HepG2 (cell line): ENCODE data around the gene FCRL5. TPM values are rescaled to one million over a fixed set of nuclear protein-coding genes. Genes with fewer than 3 reads are reported as not detected.

Source experiments
- ATAC-seq: fragments of 200-7000 bp; cut with Tn5 transposase; 3 replicates; pipeline ENCODE4 v1.9.1; 2020; ENCODE audit warnings: mild to moderate bottlenecking, moderate library complexity
- BruUV-seq: library from RNA; stranded (reverse); fragments of 400-500 nt; replicated peaks from 2 replicates; lab custom pipeline; 2021; lab: Mats Ljungman, UMichigan
- CTCF ChIA-PET: fragments of 300-600 bp; formaldehyde crosslinking; extraction: SDS; loops from one replicate; lab custom pipeline; 2021; ENCODE audit warnings: low total read pairs, inconsistent platforms, low intra/inter-chr PET ratio; lab: Yijun Ruan, JAX
- POLR2A ChIA-PET: fragments of 350-600 bp; sonication (Branson Sonifier 250); formaldehyde crosslinking; loops from one replicate; lab custom pipeline; 2020; ENCODE audit warnings: antibody characterized with exemption, inconsistent platforms; lab: Yijun Ruan, JAX
- DNase-seq: peaks from one replicate; pipeline ENCODE4 v3.0.0-alpha.2; 2015; ENCODE audit warnings: low spot score
- FAIRE-seq: peaks from 3 replicates; lab custom pipeline; 2011; peaks lifted over from hg19 to GRCh38; lab: Jason Lieb, UNC
- H2AFZ ChIP-seq: one replicate; pipeline ENCODE4 v1.6.1; 2011; ENCODE audit warnings: low read length, inconsistent platforms
- H3K27ac ChIP-seq: fragments of 300-600 bp; 3 replicates; pipeline ENCODE4 v1.8.0; 2011; ENCODE audit warnings: mixed run types, mild to moderate bottlenecking, mixed read lengths, low read length, inconsistent platforms; ENCODE audit not compliant: insufficient read depth; ENCODE audit errors: extremely low read length
- H3K27me3 ChIP-seq, 2 experiments: fragments of 200-600 bp in 1 of 2; 2 replicates in 1 of 2; 3 replicates in 1 of 2; pipeline versions ENCODE4 v1.6.0 to v1.8.0; 2011; ENCODE audit warnings: low read length in 2 of 2, mild to moderate bottlenecking in 2 of 2, moderate library complexity in 2 of 2, inconsistent platforms in 1 of 2; ENCODE audit not compliant: insufficient read depth in 2 of 2, control insufficient read depth in 1 of 2
- H3K36me3 ChIP-seq, 2 experiments: fragments of 200-600 bp in 1 of 2; replicated peaks in 1 of 2; 2 replicates in 1 of 2; 3 replicates in 1 of 2; pipeline versions ENCODE4 v1.5.1 to v1.8.0; 2011; ENCODE audit warnings: low read length in 2 of 2, inconsistent platforms in 1 of 2; ENCODE audit not compliant: insufficient read depth in 2 of 2, control insufficient read depth in 1 of 2
- H3K4me1 ChIP-seq: 2 replicates; pipeline ENCODE4 v1.5.1; 2012; ENCODE audit warnings: low read length, inconsistent platforms; ENCODE audit not compliant: insufficient read depth
- H3K4me2 ChIP-seq: 2 replicates; pipeline ENCODE4 v1.6.0; 2011; ENCODE audit warnings: low read depth, low read length, inconsistent platforms
- H3K4me3 ChIP-seq, 3 experiments: fragments of 200-600 bp in 1 of 3; sonication (generic), shearing (Covaris generic) in 1 of 3; replicated peaks in 1 of 3; 2 replicates each; pipeline ENCODE4 v1.5.1; 2011 to 2016; ENCODE audit warnings: low read length in 3 of 3, inconsistent platforms in 2 of 3, low read depth in 2 of 3, mild to moderate bottlenecking in 2 of 3, control low read depth in 1 of 3, mixed read lengths in 1 of 3; ENCODE audit not compliant: insufficient read depth in 1 of 3
- H3K79me2 ChIP-seq: one replicate; pipeline ENCODE4 v1.6.1; 2011; ENCODE audit warnings: low read length, inconsistent platforms; ENCODE audit not compliant: insufficient read depth
- H3K9ac ChIP-seq: 2 replicates; pipeline ENCODE4 v1.6.0; 2011; ENCODE audit warnings: mild to moderate bottlenecking, low read depth, low read length, inconsistent platforms; ENCODE audit not compliant: insufficient read depth
- H3K9me3 ChIP-seq: 2 replicates; pipeline ENCODE4 v1.5.1; 2012; ENCODE audit warnings: mild to moderate bottlenecking, low read length
- H4K20me1 ChIP-seq: 2 replicates; pipeline ENCODE4 v1.6.0; 2011; ENCODE audit warnings: inconsistent platforms, mild to moderate bottlenecking, low read length, moderate library complexity; ENCODE audit not compliant: insufficient read depth
- FIP1L1 ChIP-seq: fragments of 200-400 bp; formaldehyde crosslinking; IDR thresholded peaks from 2 replicates; pipeline ENCODE4 v1.6.1; 2018; ENCODE audit warnings: low read depth, mild to moderate bottlenecking, low read length, moderate library complexity, borderline replicate concordance; ENCODE audit not compliant: insufficient read depth
- HMGA1 ChIP-seq: sonication (generic); formaldehyde crosslinking; conservative IDR thresholded peaks from 2 replicates; pipeline ENCODE4 v1.4.0; 2020; ENCODE audit warnings: missing genetic modification reagents
- KDM5B ChIP-seq: sonication (generic); formaldehyde crosslinking; IDR thresholded peaks from 2 replicates; pipeline ENCODE4 v1.4.0; 2020; ENCODE audit warnings: missing genetic modification reagents, mild to moderate bottlenecking, borderline replicate concordance
- KLF13 ChIP-seq: sonication (generic); formaldehyde crosslinking; IDR thresholded peaks from 2 replicates; pipeline ENCODE4 v1.4.0; 2020; ENCODE audit warnings: mild to moderate bottlenecking, missing genetic modification reagents
- KLF9 ChIP-seq: IDR thresholded peaks from 2 replicates; pipeline ENCODE4 v1.6.1; 2016; ENCODE audit warnings: low read depth
- NR2F6 ChIP-seq, 2 experiments: IDR thresholded peaks; 2 replicates each; pipeline ENCODE4 v1.6.1; 2016; ENCODE audit warnings: antibody characterized with exemption in 1 of 2, mild to moderate bottlenecking in 1 of 2
- SUZ12 ChIP-seq: fragments of 150-350 bp; IDR thresholded peaks from 2 replicates; pipeline ENCODE4 v1.6.1; 2014; ENCODE audit warnings: low read depth, low read length
- TFAP4 ChIP-seq: sonication (generic); IDR thresholded peaks from 2 replicates; pipeline ENCODE4 v1.6.1; 2016; ENCODE audit warnings: low read depth, borderline replicate concordance
- YEATS2 ChIP-seq: sonication (generic); formaldehyde crosslinking; IDR thresholded peaks from 2 replicates; pipeline ENCODE4 v1.4.0; 2020; ENCODE audit warnings: missing genetic modification reagents, borderline replicate concordance
- ZNF34 ChIP-seq: sonication (generic); formaldehyde crosslinking; IDR thresholded peaks from 2 replicates; pipeline ENCODE4 v1.4.0; 2020; ENCODE audit warnings: mild to moderate bottlenecking, missing genetic modification reagents, borderline replicate concordance
- ZNF556 ChIP-seq: sonication (generic); formaldehyde crosslinking; IDR thresholded peaks from 2 replicates; pipeline ENCODE4 v1.4.0; 2020; ENCODE audit warnings: mild to moderate bottlenecking, missing genetic modification reagents, borderline replicate concordance
- ZNF616 ChIP-seq: sonication (generic); formaldehyde crosslinking; IDR thresholded peaks from 2 replicates; pipeline ENCODE4 v1.5.0; 2020; ENCODE audit warnings: low read depth, mild to moderate bottlenecking, missing genetic modification reagents
- ZNF782 ChIP-seq: sonication (generic); formaldehyde crosslinking; IDR thresholded peaks from 2 replicates; pipeline ENCODE4 v1.4.0; 2020; ENCODE audit warnings: missing genetic modification reagents, mild to moderate bottlenecking, borderline replicate concordance
- WGBS: methylation state at CpG from one replicate; pipeline ENCODE4 v1.1.6; 2017; ENCODE audit warnings: low lambda C conversion rate; 5-methylcytosine and 5-hydroxymethylcytosine counted together
- in situ Hi-C: cut with HindIII; loops from 2 replicates; pipeline ENCODE4 v1.10.0; 2017; ENCODE audit warnings: low pct_unique_long_range_greater_than_20kb; ENCODE audit not compliant: extremely low pct_ligation_motif_present
- intact Hi-C: fragments of 100-400 bp; cut with micrococcal nuclease; formaldehyde crosslinking; loops from one replicate; pipeline ENCODE4 v1.10.0; 2022; ENCODE audit not compliant: unreplicated experiment
- polyA plus RNA-seq, 8 experiments: library from polyadenylated mRNA; depleted of rRNA in 3 of 8; stranded (reverse) in 7 of 8; unstranded in 1 of 8; fragments of >200 nt; fragmentation: Illumina TruSeq in 4 of 8; extraction: Trizol in 4 of 8; gene quantifications; 2 replicates each; pipeline versions ENCODE4 v1.2.1 to v1.2.3, GENCODE V29; 2011 to 2016; ENCODE audit warnings: low read depth in 4 of 8, missing spikeins in 1 of 8, mixed read lengths in 1 of 8; ENCODE audit not compliant: insufficient read depth in 1 of 8
- total RNA-seq, 5 experiments: library from RNA; depleted of rRNA; stranded (reverse); fragments of >200 nt; fragmentation: Illumina TruSeq; extraction: Trizol; gene quantifications; 2 replicates each; pipeline ENCODE4 v1.2.3, GENCODE V29; 2016; ENCODE audit warnings: low read depth in 1 of 5
- TF ChIP-seq, protein P1 (sequence below): fragments of 450-650 bp; IDR thresholded peaks from 2 replicates; pipeline ENCODE4 v1.6.1; 2016

Gene FCRL5
- total and polyA plus RNA-seq, 2 of the 13 experiments (the other 11 are each of a cell fraction or from before 2014, with no cell fraction given): not detected

DNA sequence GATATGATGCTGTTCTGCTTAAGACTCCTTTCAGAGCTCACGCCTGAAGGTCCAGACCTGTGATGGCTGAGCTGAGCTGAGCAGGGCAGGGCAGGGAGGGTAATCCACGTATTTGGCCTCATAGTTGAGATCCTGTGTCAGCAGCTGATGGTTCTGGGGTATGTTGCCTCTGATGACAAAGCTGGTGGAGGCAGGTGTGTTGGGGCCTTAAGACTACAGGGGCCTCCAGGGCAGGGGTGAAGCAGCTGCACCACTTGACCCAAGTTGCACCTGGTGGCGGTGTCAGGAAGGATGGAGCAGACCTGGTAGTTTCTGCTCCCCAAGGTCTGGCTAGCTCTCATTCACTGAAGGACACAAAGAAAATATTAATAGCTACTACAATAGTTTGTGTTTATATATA, 57.0 kb downstream of the FCRL5 start:
- H3K9ac ChIP-seq: no peak overlapping the region
- no TSS peak for BruUV-seq
- H4K20me1 ChIP-seq: no peaks in the 10 kb centered on the region
- no peak overlapping the region for H3K4me3 ChIP-seq
- no peak for DNase-seq
- H3K27ac ChIP-seq: no peak overlapping the region
- H2AFZ ChIP-seq: no peak overlapping the region
- no peak for FAIRE-seq
- intact Hi-C loops: no loop called here
- in situ Hi-C loops: no loop called here
- no peaks in the 10 kb centered on the region for H3K27me3 ChIP-seq
- H3K9me3 ChIP-seq: no peaks in the 10 kb centered on the region
- H3K36me3 ChIP-seq: no peaks in the 10 kb centered on the region
- no peaks in the 10 kb centered on the region for H3K79me2 ChIP-seq
- TF ChIP-seq FIP1L1 (no peak), KLF9 (CRISPR knock-in tag) (no peak), HMGA1 (CRISPR knock-in tag) (no peak), TFAP4 (no peak), ZNF556 (CRISPR knock-in tag) (no peak), ZNF616 (CRISPR knock-in tag) (no peak)
- TF ChIP-seq, all 625 proteins: peak for 0
- Histone ChIP-seq H3K4me2 (no peak overlapping the region), H3K4me1 (peaks cover 11% of the 10 kb centered on the region; the same call in 1 of the 2 replicates)
- CTCF ChIA-PET: interaction anchor here (0.9 to 1.1 kb wide), 4 partner anchors 117 to 126 kb away, joined by 3 to 5 read pairs (median 3); no protein-coding TSS in a partner anchor
- POLR2A ChIA-PET: no interaction called here
- ATAC-seq: no peak
- 0% methylated on average over 1 of the region's 3 CpGs for WGBS

- Histone ChIP-seq H3K4me2 (no peak overlapping the region), H3K9ac (no peak overlapping the region), H3K36me3 (no peaks in the 10 kb centered on the region), H3K4me1 (peaks cover 11% of the 10 kb centered on the region; the same call in 1 of the 2 replicates), H3K79me2 (no peaks in the 10 kb centered on the region), H3K27ac (no peak overlapping the region), H4K20me1 (no peaks in the 10 kb centered on the region), H3K4me3 (no peak overlapping the region), H3K27me3 (no peaks in the 10 kb centered on the region), H2AFZ (no peak overlapping the region), H3K9me3 (no peaks in the 10 kb centered on the region)
- intact Hi-C loops (no loop called here), in situ Hi-C loops (loop anchor here (5.0 kb wide), 2 partner anchors 117 to 302 kb away; no protein-coding TSS in a partner anchor)
- 5% methylated on average over 4 of the region's 4 CpGs for WGBS
- ChIA-PET POLR2A (no interaction called here), CTCF (no interaction called here)
- DNase-seq (no peak), ATAC-seq (no peak), FAIRE-seq (no peak)
- BruUV-seq: no TSS peak
- TF ChIP-seq NR2F6 (IDR thresholded peaks at IDR 0.05) (no peak), NR2F6 (CRISPR knock-in tag; IDR thresholded peaks at IDR 0.05) (no peak), KDM5B (no peak), YEATS2 (CRISPR knock-in tag) (no peak), ZNF34 (CRISPR knock-in tag) (no peak), ZNF782 (no peak), KLF13 (CRISPR knock-in tag) (no peak), SUZ12 (no peak)
- TF ChIP-seq, protein P1, sequence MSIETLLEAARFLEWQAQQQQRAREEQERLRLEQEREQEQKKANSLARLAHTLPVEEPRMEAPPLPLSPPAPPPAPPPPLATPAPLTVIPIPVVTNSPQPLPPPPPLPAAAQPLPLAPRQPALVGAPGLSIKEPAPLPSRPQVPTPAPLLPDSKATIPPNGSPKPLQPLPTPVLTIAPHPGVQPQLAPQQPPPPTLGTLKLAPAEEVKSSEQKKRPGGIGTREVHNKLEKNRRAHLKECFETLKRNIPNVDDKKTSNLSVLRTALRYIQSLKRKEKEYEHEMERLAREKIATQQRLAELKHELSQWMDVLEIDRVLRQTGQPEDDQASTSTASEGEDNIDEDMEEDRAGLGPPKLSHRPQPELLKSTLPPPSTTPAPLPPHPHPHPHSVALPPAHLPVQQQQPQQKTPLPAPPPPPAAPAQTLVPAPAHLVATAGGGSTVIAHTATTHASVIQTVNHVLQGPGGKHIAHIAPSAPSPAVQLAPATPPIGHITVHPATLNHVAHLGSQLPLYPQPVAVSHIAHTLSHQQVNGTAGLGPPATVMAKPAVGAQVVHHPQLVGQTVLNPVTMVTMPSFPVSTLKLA: no peak
These were observed 58.2 kb downstream of the FCRL5 start for GRCh38 chr1:157494093-157494492.
